Loucy (cell line): ENCODE data around the gene RNF2.
A peak's percentile ranks its signal among the peaks of the same experiment; 100 is the strongest.
"Not testable (repeated sequence)": the region's sequence is repeated elsewhere in the genome, so short reads cannot be mapped to it uniquely, and the experiment has no call there.

Experiments
- H2AFZ ChIP-seq: fragments of 200-600 bp; sonication (generic); 2 replicates; pipeline ENCODE4 v1.6.0; 2016; ENCODE audit warnings: antibody characterized with exemption, mild to moderate bottlenecking, low read length, moderate library complexity
- H3F3A ChIP-seq: fragments of 200-600 bp; 2 replicates; pipeline ENCODE4 v1.6.0; 2016; ENCODE audit warnings: antibody characterized with exemption, low read depth, mild to moderate bottlenecking
- H3K27me3 ChIP-seq: fragments of 200-600 bp; sonication (generic); 2 replicates; pipeline ENCODE4 v1.6.1; 2014; ENCODE audit warnings: low read length, mild to moderate bottlenecking; ENCODE audit not compliant: insufficient read depth, poor library complexity, severe bottlenecking
- H3K36me3 ChIP-seq: fragments of 200-600 bp; sonication (generic); 2 replicates; pipeline ENCODE4 v1.6.1; 2016; ENCODE audit warnings: low read length; ENCODE audit not compliant: insufficient read depth
- H3K4me1 ChIP-seq: fragments of 200-600 bp; sonication (generic); 2 replicates; pipeline ENCODE4 v1.5.1; 2014; ENCODE audit warnings: low read length, mild to moderate bottlenecking; ENCODE audit not compliant: insufficient read depth, poor library complexity, severe bottlenecking
- H3K4me2 ChIP-seq: fragments of 200-600 bp; sonication (generic); 2 replicates; pipeline ENCODE4 v1.6.0; 2014; ENCODE audit warnings: antibody characterized with exemption, low read length, low read depth, mild to moderate bottlenecking; ENCODE audit not compliant: poor library complexity, severe bottlenecking
- H3K4me3 ChIP-seq: fragments of 200-600 bp; sonication (generic); 2 replicates; pipeline ENCODE4 v1.5.1; 2014; ENCODE audit warnings: low read length, mild to moderate bottlenecking, mixed read lengths; ENCODE audit not compliant: poor library complexity, severe bottlenecking
- H3K79me2 ChIP-seq: fragments of 200-600 bp; sonication (generic); 2 replicates; pipeline ENCODE4 v1.6.1; 2014; ENCODE audit warnings: low read length; ENCODE audit not compliant: insufficient read depth
- H3K9ac ChIP-seq: fragments of 200-600 bp; sonication (generic); 2 replicates; pipeline ENCODE4 v1.6.0; 2014; ENCODE audit warnings: mild to moderate bottlenecking, low read depth, low read length, moderate library complexity; ENCODE audit not compliant: poor library complexity, severe bottlenecking
- H3K9me2 ChIP-seq: fragments of 200-600 bp; sonication (generic); replicated peaks from 2 replicates; pipeline ENCODE4 v1.6.1; 2016; ENCODE audit warnings: low read depth, low read length, mixed read lengths
- H3K9me3 ChIP-seq: fragments of 200-600 bp; sonication (generic); 2 replicates; pipeline ENCODE4 v1.6.1; 2014; ENCODE audit warnings: mild to moderate bottlenecking, antibody characterized with exemption, low read length, low read depth; ENCODE audit not compliant: insufficient read depth
- H4K20me1 ChIP-seq: fragments of 200-600 bp; sonication (generic); 2 replicates; pipeline ENCODE4 v1.6.0; 2014; ENCODE audit warnings: antibody characterized with exemption, low read length, mild to moderate bottlenecking; ENCODE audit not compliant: insufficient read depth, poor library complexity, severe bottlenecking
- CTCF ChIP-seq: fragments of 200-600 bp; sonication (generic); conservative IDR thresholded peaks from 2 replicates; pipeline ENCODE4 v1.5.1; 2014; ENCODE audit warnings: mild to moderate bottlenecking, antibody characterized with exemption, low read length
- EZH2phosphoT487 ChIP-seq: fragments of 200-600 bp; IDR thresholded peaks from 2 replicates; pipeline ENCODE4 v1.6.1; 2018; ENCODE audit warnings: antibody characterized with exemption, mild to moderate bottlenecking, moderate library complexity, borderline replicate concordance

The RNF2 gene

GRCh38 chr1:185062710-185063370 is 17.5 kb downstream of the RNF2 start:
- no peak for TF ChIP-seq CTCF
- TF ChIP-seq EZH2phosphoT487: no peak

DNA sequence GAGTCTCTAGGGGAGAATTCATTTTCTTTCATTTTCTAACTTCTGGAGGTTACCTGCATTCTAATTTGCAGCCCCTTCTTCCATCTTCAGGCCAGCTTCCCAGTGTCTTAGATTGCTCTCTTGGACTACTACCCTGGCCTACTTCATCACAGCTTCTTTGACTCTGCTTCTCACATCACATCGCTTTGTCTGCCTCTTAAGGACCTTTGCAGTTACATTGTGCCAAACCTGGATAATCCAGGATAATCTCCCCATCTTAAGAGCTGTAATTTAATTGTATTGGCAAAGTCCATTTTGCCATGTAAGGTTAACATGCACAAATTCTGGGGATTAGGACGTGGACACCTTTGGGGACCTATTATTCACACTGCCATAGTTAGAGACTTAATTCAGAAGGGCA is 18.4 kb downstream of the RNF2 start:
- peaks cover 98% of the 10 kb centered on the region for H3K79me2 ChIP-seq

More at GRCh38 chr1:185062710-185063370, 17.5 kb downstream of the RNF2 start:
- peaks cover 65% of the 10 kb centered on the region for H4K20me1 ChIP-seq
- no peaks in the 10 kb centered on the region for H3K9me2 ChIP-seq
- H3K27me3 ChIP-seq: no peaks in the 10 kb centered on the region
- no peak overlapping the region for H3K4me3 ChIP-seq
- H3K4me1 ChIP-seq: peaks cover 67% of the 10 kb centered on the region
- H2AFZ ChIP-seq: no peak overlapping the region
- peaks cover 4% of the 10 kb centered on the region; the same call in 1 of the 2 replicates for H3F3A ChIP-seq
- no peak overlapping the region for H3K4me2 ChIP-seq
- H3K9ac ChIP-seq: no peak overlapping the region
- H3K79me2 ChIP-seq: peaks cover 98% of the 10 kb centered on the region
- H3K36me3 ChIP-seq: no peaks in the 10 kb centered on the region; the same call in 1 of the 2 replicates
- H3K9me3 ChIP-seq: no peaks in the 10 kb centered on the region

DNA sequence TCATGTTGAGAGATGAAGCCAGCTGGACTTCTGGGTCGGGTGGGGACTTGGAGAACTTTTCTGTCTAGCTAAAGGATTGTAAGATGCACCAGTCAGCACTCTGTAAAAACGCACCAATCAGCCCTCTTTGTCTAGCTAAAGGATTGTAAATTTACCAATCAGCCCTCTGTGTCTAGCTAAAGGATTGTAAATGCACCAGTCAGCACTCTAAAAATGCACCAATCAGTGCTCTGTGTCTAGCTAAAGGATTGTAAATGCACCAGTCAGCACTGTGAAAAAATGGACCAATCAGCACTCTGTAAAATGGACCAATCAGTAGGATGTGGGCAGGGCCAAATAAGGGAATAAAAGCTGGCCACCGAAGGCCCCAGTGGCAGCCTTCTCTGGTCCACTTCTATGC is 19.6 kb downstream of the RNF2 start:
- Histone ChIP-seq H3K4me1 (peaks cover 58% of the 10 kb centered on the region), H3K79me2 (peaks cover 98% of the 10 kb centered on the region), H4K20me1 (peaks cover 63% of the 10 kb centered on the region)
- H3K36me3 ChIP-seq, H3K9me3 ChIP-seq, H3K4me3 ChIP-seq, H3K9me2 ChIP-seq, H3F3A ChIP-seq, H2AFZ ChIP-seq, H3K4me2 ChIP-seq, H3K27me3 ChIP-seq, H3K9ac ChIP-seq: not testable (repeated sequence)

More for the DNA sequence above, 18.4 kb downstream of the RNF2 start:
- no peak overlapping the region for H3K9ac ChIP-seq
- H3K27me3 ChIP-seq: no peaks in the 10 kb centered on the region
- H3F3A ChIP-seq: peaks cover 4% of the 10 kb centered on the region; the same call in 1 of the 2 replicates
- H3K4me2 ChIP-seq: no peak overlapping the region
- H3K4me1 ChIP-seq: peaks cover 67% of the 10 kb centered on the region
- no peaks in the 10 kb centered on the region for H3K9me3 ChIP-seq
- H3K4me3 ChIP-seq: no peak overlapping the region
- H3K36me3 ChIP-seq: no peaks in the 10 kb centered on the region; the same call in 1 of the 2 replicates
- H3K9me2 ChIP-seq: no peaks in the 10 kb centered on the region
- no peak for TF ChIP-seq EZH2phosphoT487
- no peak for TF ChIP-seq CTCF
- H4K20me1 ChIP-seq: peaks cover 65% of the 10 kb centered on the region
- no peak overlapping the region for H2AFZ ChIP-seq

- peaks cover 53% of the 10 kb centered on the region for H4K20me1 ChIP-seq
- TF ChIP-seq EZH2phosphoT487 (no peak), CTCF (no peak)
- H3K4me2 ChIP-seq: peak overlapping the region; percentile 44
- H3K9me2 ChIP-seq: no peaks in the 10 kb centered on the region
- no peak overlapping the region for H3K9ac ChIP-seq
- H3K27me3 ChIP-seq: no peaks in the 10 kb centered on the region
- H3K36me3 ChIP-seq: no peaks in the 10 kb centered on the region; the same call in 1 of the 2 replicates
- peaks cover 4% of the 10 kb centered on the region; the same call in 1 of the 2 replicates for H3F3A ChIP-seq
- H3K79me2 ChIP-seq: peaks cover 98% of the 10 kb centered on the region
- no peak overlapping the region for H2AFZ ChIP-seq
- H3K4me3 ChIP-seq: peak overlapping the region; percentile 43
- H3K4me1 ChIP-seq: peaks cover 51% of the 10 kb centered on the region
- H3K9me3 ChIP-seq: no peaks in the 10 kb centered on the region
These were observed 20.8 kb downstream of the RNF2 start for GRCh38 chr1:185066181-185066580.
